ENCODE data around the gene C11orf68. TPM values are rescaled to one million over a fixed set of nuclear protein-coding genes. Genes with fewer than 3 reads are reported as not detected.
A peak's percentile ranks its signal among the peaks of the same experiment; 100 is the strongest.

The C11orf68 gene
- total RNA-seq, 1 experiment from 2014 or later: 15.7 TPM

DNA sequence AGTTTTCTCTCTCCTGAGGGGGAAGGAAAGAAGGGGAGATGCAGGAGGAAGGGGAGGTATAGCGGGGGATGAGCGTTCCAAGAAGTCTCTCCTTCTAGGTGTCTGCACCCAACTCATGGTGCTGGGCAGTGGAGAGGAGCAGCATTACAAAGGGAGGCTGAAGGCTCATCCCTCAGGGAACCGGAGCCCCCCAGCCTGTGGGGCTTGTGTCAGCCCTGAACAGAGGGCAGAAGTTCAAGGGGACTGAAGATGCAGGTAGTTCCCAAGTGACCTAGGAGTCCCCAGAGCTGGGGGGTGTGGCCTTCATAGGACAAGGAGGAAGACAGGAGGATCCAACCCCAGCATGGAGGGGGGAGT lies 1.8 kb downstream of the C11orf68 start:
- Mint-ChIP-seq H3K4me1 (peaks cover 21 to 28% of the 10 kb centered on the region in 2 experiments), H3K27me3 (ENCODE audit: low read depth) (peaks cover 4% of the 10 kb centered on the region), H3K4me3 (peak overlapping the region; percentile 83 to 89), H3K36me3 (ENCODE audit: insufficient read depth in 1 of 3, low read depth in 3 of 3) (peaks cover 0 to 11% (median 8%) of the 10 kb centered on the region in 3 experiments; a peak in 6 of 7 replicates), H3K9me3 (no peaks in the 10 kb centered on the region; a peak in 1 of 5 replicates), H3K27ac (0 out of 7 replicates have a peak overlapping the region, but pooled peaks of 1 of the 3 experiments have one; percentile 27)
- Histone ChIP-seq H3K9me3 (ENCODE audit: control insufficient read depth, low read depth, low read length) (no peaks in the 10 kb centered on the region), H2BK5ac (ENCODE audit: insufficient read length, low read length) (no peak overlapping the region), H3K56ac (ENCODE audit: insufficient read length, low read depth, low read length) (no peak overlapping the region), H4K91ac (ENCODE audit: insufficient read length, low read depth, low read length) (no peak overlapping the region), H3K27ac (ENCODE audit: insufficient read length, low read depth, low read length) (no peak overlapping the region), H4K20me1 (ENCODE audit: control insufficient read depth, insufficient read depth, insufficient read length) (no peaks in the 10 kb centered on the region), H3K27me3 (ENCODE audit: insufficient read depth, low read length) (no peaks in the 10 kb centered on the region), H2AFZ (ENCODE audit: low read length) (no peak overlapping the region), H2BK12ac (ENCODE audit: insufficient read length, low read depth, low read length) (no peak overlapping the region), H4K5ac (ENCODE audit: insufficient read length, low read depth, low read length) (no peak overlapping the region), H3K79me2 (ENCODE audit: insufficient read depth, low read length) (no peaks in the 10 kb centered on the region), H3K23ac (ENCODE audit: insufficient read length, low read depth, low read length) (no peak overlapping the region), H2BK15ac (ENCODE audit: low read depth, low read length) (no peak overlapping the region), H3K4ac (ENCODE audit: low read depth, low read length) (no peak overlapping the region), H2AK5ac (ENCODE audit: insufficient read length, low read length) (no peak overlapping the region), H4K8ac (replicated peaks; ENCODE audit: insufficient read length, low read depth, low read length) (no peak overlapping the region), H3K4me1 (ENCODE audit: insufficient read depth, low read length) (no peaks in the 10 kb centered on the region; the same call in 1 of the 2 replicates), H3K14ac (ENCODE audit: insufficient read depth, low read length) (no peak overlapping the region), H2BK20ac (ENCODE audit: low read depth, low read length, poor library complexity, severe bottlenecking) (no peak overlapping the region), H3K18ac (ENCODE audit: insufficient read length, low read depth, low read length) (no peak overlapping the region), H2BK120ac (ENCODE audit: low read depth, low read length, poor library complexity, severe bottlenecking) (no peak overlapping the region), H3K4me2 (ENCODE audit: insufficient read depth, insufficient read length, low read length) (no peak overlapping the region), H3K79me1 (ENCODE audit: insufficient read depth, low read depth, low read length, poor library complexity, severe bottlenecking) (no peaks in the 10 kb centered on the region), H3K23me2 (ENCODE audit: insufficient read length, low read depth, low read length, poor library complexity, severe bottlenecking) (peaks cover 11% of the 10 kb centered on the region), H3T11ph (ENCODE audit: low read length) (no peak overlapping the region), H3K9ac (ENCODE audit: extremely low read depth, insufficient read length, low read length) (no peak overlapping the region)
- TF ChIP-seq, protein P1, sequence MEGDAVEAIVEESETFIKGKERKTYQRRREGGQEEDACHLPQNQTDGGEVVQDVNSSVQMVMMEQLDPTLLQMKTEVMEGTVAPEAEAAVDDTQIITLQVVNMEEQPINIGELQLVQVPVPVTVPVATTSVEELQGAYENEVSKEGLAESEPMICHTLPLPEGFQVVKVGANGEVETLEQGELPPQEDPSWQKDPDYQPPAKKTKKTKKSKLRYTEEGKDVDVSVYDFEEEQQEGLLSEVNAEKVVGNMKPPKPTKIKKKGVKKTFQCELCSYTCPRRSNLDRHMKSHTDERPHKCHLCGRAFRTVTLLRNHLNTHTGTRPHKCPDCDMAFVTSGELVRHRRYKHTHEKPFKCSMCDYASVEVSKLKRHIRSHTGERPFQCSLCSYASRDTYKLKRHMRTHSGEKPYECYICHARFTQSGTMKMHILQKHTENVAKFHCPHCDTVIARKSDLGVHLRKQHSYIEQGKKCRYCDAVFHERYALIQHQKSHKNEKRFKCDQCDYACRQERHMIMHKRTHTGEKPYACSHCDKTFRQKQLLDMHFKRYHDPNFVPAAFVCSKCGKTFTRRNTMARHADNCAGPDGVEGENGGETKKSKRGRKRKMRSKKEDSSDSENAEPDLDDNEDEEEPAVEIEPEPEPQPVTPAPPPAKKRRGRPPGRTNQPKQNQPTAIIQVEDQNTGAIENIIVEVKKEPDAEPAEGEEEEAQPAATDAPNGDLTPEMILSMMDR (conservative IDR thresholded peaks at IDR 0.05): no peak
- DNase-seq: no peak
- no CpG with 5 or more reads among the region's 3 CpGs for WGBS (ENCODE audit: extremely low coverage, insufficient read length, low lambda C conversion rate)
